Erythroblast (primary cell): ENCODE results near the gene AP1B1.

Source experiments
- GATA1 ChIP-seq: IDR thresholded peaks from 2 replicates; pipeline ENCODE4 v1.6.1; 2011; ENCODE audit warnings: low read depth, mild to moderate bottlenecking, control low read depth, low read length, moderate library complexity
- POLR2A ChIP-seq: IDR thresholded peaks from 2 replicates; pipeline ENCODE4 v1.6.1; 2011; ENCODE audit warnings: mild to moderate bottlenecking, low read length

DNA sequence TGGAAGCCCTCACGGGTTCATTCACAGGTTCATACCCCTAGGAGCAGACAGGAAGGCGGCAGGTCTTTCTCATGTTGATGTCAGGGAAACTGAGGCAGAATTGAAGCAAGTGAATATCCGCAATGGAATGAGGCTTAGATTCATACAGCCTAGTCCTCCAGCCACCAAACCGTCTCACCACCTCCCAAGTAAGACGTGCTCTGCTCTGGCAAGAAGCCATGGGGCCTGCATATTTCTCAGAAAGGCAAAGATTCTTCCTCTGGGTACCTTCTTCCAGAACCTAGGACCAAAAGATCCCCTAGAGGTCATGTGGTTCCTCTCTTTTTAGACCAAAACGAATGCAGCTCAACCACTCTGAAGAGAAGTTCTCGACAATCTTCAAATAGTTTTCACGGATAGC, 1.7 kb downstream of the AP1B1 start:
- TF ChIP-seq POLR2A: no peak
- no peak for TF ChIP-seq GATA1
